ENCODE results near the gene SYT4.

DNA sequence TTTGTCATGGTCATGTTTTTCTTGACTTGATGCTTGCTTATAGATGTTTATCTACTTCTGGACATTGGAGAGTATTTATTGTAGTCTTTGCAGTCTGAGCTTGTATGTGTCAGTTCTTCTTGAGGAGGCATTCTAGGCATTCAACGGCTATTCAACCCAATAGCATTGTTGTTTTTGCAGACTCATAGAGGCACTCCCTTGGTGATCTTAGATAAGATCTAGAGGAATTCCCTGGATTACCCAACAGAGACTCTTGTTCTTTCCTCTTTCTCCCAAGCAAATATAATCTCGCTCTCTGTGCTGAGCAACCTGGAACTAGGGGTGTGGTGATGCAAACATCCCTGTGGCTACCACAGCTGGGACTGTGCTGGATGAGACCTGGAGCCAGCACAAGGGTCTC is 40.4 kb downstream of the SYT4 start:
- TF ChIP-seq, protein P1, sequence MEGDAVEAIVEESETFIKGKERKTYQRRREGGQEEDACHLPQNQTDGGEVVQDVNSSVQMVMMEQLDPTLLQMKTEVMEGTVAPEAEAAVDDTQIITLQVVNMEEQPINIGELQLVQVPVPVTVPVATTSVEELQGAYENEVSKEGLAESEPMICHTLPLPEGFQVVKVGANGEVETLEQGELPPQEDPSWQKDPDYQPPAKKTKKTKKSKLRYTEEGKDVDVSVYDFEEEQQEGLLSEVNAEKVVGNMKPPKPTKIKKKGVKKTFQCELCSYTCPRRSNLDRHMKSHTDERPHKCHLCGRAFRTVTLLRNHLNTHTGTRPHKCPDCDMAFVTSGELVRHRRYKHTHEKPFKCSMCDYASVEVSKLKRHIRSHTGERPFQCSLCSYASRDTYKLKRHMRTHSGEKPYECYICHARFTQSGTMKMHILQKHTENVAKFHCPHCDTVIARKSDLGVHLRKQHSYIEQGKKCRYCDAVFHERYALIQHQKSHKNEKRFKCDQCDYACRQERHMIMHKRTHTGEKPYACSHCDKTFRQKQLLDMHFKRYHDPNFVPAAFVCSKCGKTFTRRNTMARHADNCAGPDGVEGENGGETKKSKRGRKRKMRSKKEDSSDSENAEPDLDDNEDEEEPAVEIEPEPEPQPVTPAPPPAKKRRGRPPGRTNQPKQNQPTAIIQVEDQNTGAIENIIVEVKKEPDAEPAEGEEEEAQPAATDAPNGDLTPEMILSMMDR (IDR thresholded peaks at IDR 0.05) = no peak
- TF ChIP-seq POLR2AphosphoS5 (IDR thresholded peaks at IDR 0.05) = no peak
